ENCODE results near the gene TESMIN.

TESMIN gene

GRCh38 chr11:68762481-68762880 is 11.2 kb upstream of the TESMIN start:
- DNase-seq (ENCODE audit: low spot score) (no peak), ATAC-seq (ENCODE audit: low read depth) (no peak)
- Histone ChIP-seq H3K4me1 (ENCODE audit: insufficient read depth, poor library complexity, severe bottlenecking) (no peaks in the 10 kb centered on the region), H3K9me3 (ENCODE audit: severe bottlenecking) (no peaks in the 10 kb centered on the region), H3K36me3 (ENCODE audit: low read depth) (peaks cover 24% of the 10 kb centered on the region), H3K27ac (ENCODE audit: poor library complexity, severe bottlenecking) (no peak overlapping the region), H3K27me3 (ENCODE audit: insufficient read depth, poor library complexity, severe bottlenecking) (no peaks in the 10 kb centered on the region), H3K4me3 (ENCODE audit: severe bottlenecking) (no peak overlapping the region)
- no peak for TF ChIP-seq CTCF (IDR thresholded peaks at IDR 0.05; ENCODE audit: poor library complexity, severe bottlenecking)

GRCh38 chr11:68761801-68762200 is 10.5 kb upstream of the TESMIN start:
- H3K4me1 ChIP-seq (ENCODE audit: insufficient read depth, poor library complexity, severe bottlenecking): no peaks in the 10 kb centered on the region
- H3K27ac ChIP-seq (ENCODE audit: poor library complexity, severe bottlenecking): no peak overlapping the region
- DNase-seq (ENCODE audit: low spot score) (no peak), ATAC-seq (ENCODE audit: low read depth) (no peak)
- no peak for TF ChIP-seq CTCF (IDR thresholded peaks at IDR 0.05; ENCODE audit: poor library complexity, severe bottlenecking)
- H3K4me3 ChIP-seq (ENCODE audit: severe bottlenecking): no peak overlapping the region
- H3K36me3 ChIP-seq (ENCODE audit: low read depth): peaks cover 24% of the 10 kb centered on the region
- H3K9me3 ChIP-seq (ENCODE audit: severe bottlenecking): no peaks in the 10 kb centered on the region
- H3K27me3 ChIP-seq (ENCODE audit: insufficient read depth, poor library complexity, severe bottlenecking): no peaks in the 10 kb centered on the region

- ATAC-seq (ENCODE audit: low read depth) (no peak), DNase-seq (ENCODE audit: low spot score) (no peak)
- H3K9me3 ChIP-seq (ENCODE audit: severe bottlenecking): no peaks in the 10 kb centered on the region
- H3K4me1 ChIP-seq (ENCODE audit: insufficient read depth, poor library complexity, severe bottlenecking): no peaks in the 10 kb centered on the region
- H3K27me3 ChIP-seq (ENCODE audit: insufficient read depth, poor library complexity, severe bottlenecking): no peaks in the 10 kb centered on the region
- no peak for TF ChIP-seq CTCF (IDR thresholded peaks at IDR 0.05; ENCODE audit: poor library complexity, severe bottlenecking)
- peaks cover 24% of the 10 kb centered on the region for H3K36me3 ChIP-seq (ENCODE audit: low read depth)
- no peak overlapping the region for H3K27ac ChIP-seq (ENCODE audit: poor library complexity, severe bottlenecking)
- no peak overlapping the region for H3K4me3 ChIP-seq (ENCODE audit: severe bottlenecking)
These were observed 8.7 kb upstream of the TESMIN start for GRCh38 chr11:68759991-68760390.

- no peak for TF ChIP-seq CTCF (IDR thresholded peaks at IDR 0.05; ENCODE audit: poor library complexity, severe bottlenecking)
- Histone ChIP-seq H3K4me1 (ENCODE audit: insufficient read depth, poor library complexity, severe bottlenecking) (no peaks in the 10 kb centered on the region), H3K36me3 (ENCODE audit: low read depth) (peaks cover 24% of the 10 kb centered on the region), H3K9me3 (ENCODE audit: severe bottlenecking) (no peaks in the 10 kb centered on the region), H3K27ac (ENCODE audit: poor library complexity, severe bottlenecking) (no peak overlapping the region), H3K4me3 (ENCODE audit: severe bottlenecking) (no peak overlapping the region), H3K27me3 (ENCODE audit: insufficient read depth, poor library complexity, severe bottlenecking) (no peaks in the 10 kb centered on the region)
- ATAC-seq (ENCODE audit: low read depth): no peak
- DNase-seq (ENCODE audit: low spot score): no peak
These were observed 6.4 kb upstream of the TESMIN start for GRCh38 chr11:68757711-68758110.

- H3K27me3 ChIP-seq (ENCODE audit: insufficient read depth, poor library complexity, severe bottlenecking): no peaks in the 10 kb centered on the region
- ATAC-seq (ENCODE audit: low read depth) (no peak), DNase-seq (ENCODE audit: low spot score) (no peak)
- H3K27ac ChIP-seq (ENCODE audit: poor library complexity, severe bottlenecking): no peak overlapping the region
- no peak overlapping the region for H3K4me3 ChIP-seq (ENCODE audit: severe bottlenecking)
- H3K36me3 ChIP-seq (ENCODE audit: low read depth): peaks cover 15% of the 10 kb centered on the region; the same call in 1 of the 2 replicates
- H3K9me3 ChIP-seq (ENCODE audit: severe bottlenecking): no peaks in the 10 kb centered on the region
- no peak for TF ChIP-seq CTCF (IDR thresholded peaks at IDR 0.05; ENCODE audit: poor library complexity, severe bottlenecking)
- H3K4me1 ChIP-seq (ENCODE audit: insufficient read depth, poor library complexity, severe bottlenecking): no peaks in the 10 kb centered on the region
These were observed 4.9 kb upstream of the TESMIN start for GRCh38 chr11:68756171-68756766.

Data from RWPE2 (cell line).